K562 (cell line): ENCODE results near the gene BASP1. TPM values are rescaled to one million over a fixed set of nuclear protein-coding genes. Genes with fewer than 3 reads are reported as not detected.
A peak's percentile ranks its signal among the peaks of the same experiment; 100 is the strongest.
"Not testable (repeated sequence)": the region's sequence is repeated elsewhere in the genome, so short reads cannot be mapped to it uniquely, and the experiment has no call there.

Experiments
- ATAC-seq: fragments of 200-7000 bp; cut with Tn5 transposase; 3 replicates; pipeline ENCODE4 v1.9.1; 2020; ENCODE audit warnings: moderate library complexity
- BruUV-seq: library from RNA; stranded (reverse); fragments of 400-500 nt; replicated peaks from 2 replicates; lab custom pipeline; 2021; lab: Mats Ljungman, UMichigan
- CTCF ChIA-PET: fragments of 300-600 bp; formaldehyde crosslinking; extraction: SDS; loops from one replicate; lab custom pipeline; 2021; ENCODE audit warnings: low intra/inter-chr PET ratio; lab: Yijun Ruan, JAX
- POLR2A ChIA-PET: fragments of 300-600, 350-650 bp; sonication (Branson Sonifier 250); formaldehyde crosslinking; extraction: SDS; loops from one replicate; lab custom pipeline; 2021; ENCODE audit warnings: antibody characterized with exemption, inconsistent platforms; lab: Yijun Ruan, JAX
- DNase-seq, 4 experiments: peaks; one replicate each; pipeline versions ENCODE4 v3.0.0 to v3.0.0-alpha.2; 2011 to 2018; ENCODE audit warnings: low spot score in 3 of 4, mixed read lengths in 3 of 4; ENCODE audit errors: extremely low read depth in 1 of 4
- FAIRE-seq: peaks from 2 replicates; lab custom pipeline; 2011; peaks lifted over from hg19 to GRCh38; lab: Jason Lieb, UNC
- H2AFZ ChIP-seq: 2 replicates; pipeline ENCODE4 v1.6.0; 2011; ENCODE audit warnings: low read depth, low read length, control low read depth, inconsistent platforms
- H3K27ac ChIP-seq: fragments of 200-600 bp; 3 replicates; pipeline ENCODE4 v1.8.0; 2011; ENCODE audit warnings: low read depth, mild to moderate bottlenecking, control low read depth, inconsistent platforms, low read length, moderate library complexity, mixed read lengths; ENCODE audit errors: extremely low read depth
- H3K27me3 ChIP-seq, 2 experiments: fragments of 300-600 bp in 1 of 2; 2 replicates in 1 of 2; 3 replicates in 1 of 2; pipeline versions ENCODE4 v1.6.0 to v1.8.0; 2011; ENCODE audit warnings: inconsistent platforms in 2 of 2, low read length in 2 of 2, mild to moderate bottlenecking in 1 of 2, mixed read lengths in 1 of 2, moderate library complexity in 1 of 2; ENCODE audit not compliant: control insufficient read depth in 2 of 2, insufficient read depth in 2 of 2
- H3K36me3 ChIP-seq: fragments of 300-600 bp; 3 replicates; pipeline ENCODE4 v1.8.0; 2011; ENCODE audit warnings: mild to moderate bottlenecking, low read length, inconsistent platforms; ENCODE audit not compliant: control insufficient read depth, insufficient read depth
- H3K4me1 ChIP-seq, 2 experiments: fragments of 200-600 bp in 1 of 2; replicated peaks in 1 of 2; 2 replicates in 1 of 2; 3 replicates in 1 of 2; pipeline versions ENCODE4 v1.5.1 to v1.8.0; 2011; ENCODE audit warnings: inconsistent platforms in 2 of 2, low read length in 2 of 2, mild to moderate bottlenecking in 1 of 2, mixed read lengths in 1 of 2, moderate library complexity in 1 of 2; ENCODE audit not compliant: control insufficient read depth in 2 of 2, insufficient read depth in 2 of 2
- H3K4me2 ChIP-seq: 2 replicates; pipeline ENCODE4 v1.6.1; 2011; ENCODE audit warnings: low read length, control low read depth, inconsistent platforms, mixed read lengths; ENCODE audit not compliant: insufficient read depth
- H3K4me3 ChIP-seq: fragments of 200-600 bp; sonication (generic), shearing (Covaris generic); 2 replicates; pipeline ENCODE4 v1.5.1; 2016; ENCODE audit warnings: control low read depth, inconsistent platforms
- H3K79me2 ChIP-seq: fragments of 200-600 bp; 3 replicates; pipeline ENCODE4 v1.8.0; 2011; ENCODE audit warnings: low read length, inconsistent platforms; ENCODE audit not compliant: control insufficient read depth, insufficient read depth
- H3K9ac ChIP-seq, 2 experiments: 2 replicates each; pipeline versions ENCODE4 v1.6.0 to v1.6.1; 2011; ENCODE audit warnings: low read depth in 2 of 2, low read length in 2 of 2, control low read depth in 1 of 2, inconsistent platforms in 1 of 2, mild to moderate bottlenecking in 1 of 2, mixed read lengths in 1 of 2; ENCODE audit not compliant: insufficient read depth in 1 of 2
- H3K9me1 ChIP-seq: one replicate; pipeline ENCODE4 v1.6.0; 2011; ENCODE audit warnings: inconsistent platforms, mild to moderate bottlenecking, low read length, moderate library complexity; ENCODE audit not compliant: control insufficient read depth, insufficient read depth
- H3K9me3 ChIP-seq: replicated peaks from 2 replicates; pipeline ENCODE4 v1.5.1; 2011; ENCODE audit warnings: low read depth, low read length, inconsistent platforms; ENCODE audit not compliant: control insufficient read depth, insufficient read depth
- H4K20me1 ChIP-seq: replicated peaks from 2 replicates; pipeline ENCODE4 v1.6.1; 2011; ENCODE audit warnings: low read length, inconsistent platforms, mixed read lengths; ENCODE audit not compliant: control insufficient read depth, insufficient read depth
- BACH1 ChIP-seq: fragments of 200-800 bp; sonication (Bioruptor generic); IDR thresholded peaks from 2 replicates; pipeline ENCODE4 v1.6.1; 2016; ENCODE audit warnings: missing genetic modification characterization, missing compliant biosample characterization
- ELF2 ChIP-seq: fragments of 250-450 bp; sonication (Bioruptor Pico); IDR thresholded peaks from 2 replicates; pipeline ENCODE4 v1.5.0; 2021; ENCODE audit warnings: mild to moderate bottlenecking
- GABPA ChIP-seq: fragments of 200-800 bp; sonication (Bioruptor generic); conservative IDR thresholded peaks from 2 replicates; pipeline ENCODE4 v1.6.1; 2016; ENCODE audit warnings: low read depth, missing genetic modification characterization, missing compliant biosample characterization
- MYNN ChIP-seq, 2 experiments: sonication (generic); formaldehyde crosslinking in 1 of 2; IDR thresholded peaks; 2 replicates each; pipeline versions ENCODE4 v1.5.0 to v1.6.1; 2016 to 2020; ENCODE audit warnings: antibody characterized with exemption in 1 of 2, missing genetic modification reagents in 1 of 2
- WGBS: fragments of 100-300 bp; shearing (Covaris generic); methylation state at CpG from one replicate; pipeline ENCODE4 v1.1.6; 2016; ENCODE audit warnings: low coverage, mixed read lengths; ENCODE audit not compliant: insufficient coverage; ENCODE audit errors: missing lambda C conversion rate; 5-methylcytosine and 5-hydroxymethylcytosine counted together
- in situ Hi-C: fragments of 300-500 bp; cut with MboI; formaldehyde crosslinking; loops from 4 replicates; pipeline ENCODE4 v1.15.0; 2018; ENCODE audit warnings: inconsistent platforms, mixed read lengths
- intact Hi-C: fragments of 100-400 bp; cut with micrococcal nuclease; formaldehyde crosslinking; loops from 2 replicates; pipeline ENCODE4 v1.14.2; 2022
- polyA plus RNA-seq, 8 experiments: library from polyadenylated mRNA; depleted of rRNA in 4 of 8; stranded (reverse) in 5 of 8; unstranded in 3 of 8; fragments of >200 nt; fragmentation: Nextera tagmentation in 2 of 8; fragmentation: Illumina TruSeq in 1 of 8; extraction: Ambion mirVana in 2 of 8; extraction: Trizol in 1 of 8; gene quantifications; 2 replicates each; pipeline versions ENCODE4 v1.2.1 to v1.2.3, GENCODE V29; 2011 to 2014; ENCODE audit warnings: inconsistent platforms in 1 of 8, missing spikeins in 1 of 8
- total RNA-seq, 7 experiments: library from RNA; depleted of rRNA in 6 of 7; stranded (reverse); fragments of >200 nt in 6 of 7; fragmentation: Illumina TruSeq in 2 of 7; extraction: Trizol in 2 of 7; gene quantifications; 2 replicates each; pipeline versions ENCODE4 v1.2.1 to v1.2.3, GENCODE V29; 2011 to 2021; ENCODE audit warnings: low replicate concordance in 1 of 7
- TF ChIP-seq, protein P1 (sequence below): fragments of 200-800 bp; sonication (Bioruptor generic); IDR thresholded peaks from 2 replicates; pipeline ENCODE4 v1.6.1; 2016; ENCODE audit warnings: missing genetic modification characterization, missing compliant biosample characterization
- TF ChIP-seq, protein P2 (sequence below): sonication (generic); formaldehyde crosslinking; IDR thresholded peaks from 2 replicates; pipeline ENCODE4 v1.8.1; 2023; ENCODE audit warnings: mild to moderate bottlenecking, missing genetic modification reagents, moderate library complexity
- TF ChIP-seq, protein P3 (sequence below): fragments of 250-450 bp; sonication (Bioruptor Pico); IDR thresholded peaks from 2 replicates; pipeline ENCODE4 v1.8.0; 2021; ENCODE audit warnings: borderline replicate concordance, mild to moderate bottlenecking, moderate library complexity; ENCODE audit not compliant: poor library complexity, severe bottlenecking

BASP1 gene
- total and polyA plus RNA-seq, 9 of the 15 experiments (the other 6 are each of a cell fraction or from before 2014, with no cell fraction given): 0.22 TPM; not detected in 8

DNA sequence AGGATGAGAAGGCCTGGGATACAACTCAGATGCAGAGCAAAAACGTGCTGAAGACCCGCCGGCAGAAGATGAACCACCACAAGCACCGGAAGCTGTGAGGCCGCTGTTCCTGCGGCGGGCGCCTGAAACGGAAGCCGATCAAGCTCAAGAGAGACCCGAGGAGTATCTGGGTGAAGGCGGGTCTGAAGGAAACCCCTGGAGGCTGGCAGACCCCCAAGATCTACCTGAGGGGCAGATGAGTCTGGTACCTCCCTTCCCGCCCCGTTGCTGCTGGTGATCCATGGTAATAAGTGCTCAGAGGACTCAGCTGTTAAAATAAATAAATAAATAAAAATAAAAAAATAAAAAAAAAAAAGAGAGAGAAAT, 89.3 kb downstream of the BASP1 start:
- Histone ChIP-seq H3K36me3 (no peaks in the 10 kb centered on the region), H3K9ac (no peak overlapping the region), H3K9me1 (no peaks in the 10 kb centered on the region), H3K79me2 (no peaks in the 10 kb centered on the region), H3K27ac (no peak overlapping the region), H2AFZ (no peak overlapping the region), H4K20me1 (no peaks in the 10 kb centered on the region), H3K9me3 (no peaks in the 10 kb centered on the region), H3K27me3 (0 out of 5 replicates have a peak, but pooled peaks cover 0 to 6% of the 10 kb centered on the region in 2 experiments), H3K4me2 (no peak overlapping the region), H3K4me1 (peaks cover 0 to 5% of the 10 kb centered on the region in 2 experiments; a peak in 1 of 5 replicates), H3K4me3 (no peak overlapping the region)
- in situ Hi-C loops (no loop called here), intact Hi-C loops (no loop called here)
- BruUV-seq: no TSS peak
- DNase-seq (no peak), FAIRE-seq (no peak), ATAC-seq (no peak)
- 2% methylated on average over 14 of the region's 14 CpGs for WGBS
- ChIA-PET CTCF (no interaction called here), POLR2A (interaction anchor here (0.6 to 0.7 kb wide), 2 partner anchors 26 to 32 kb away, joined by 3 read pairs; no protein-coding TSS in a partner anchor)
- TF ChIP-seq, protein P1, sequence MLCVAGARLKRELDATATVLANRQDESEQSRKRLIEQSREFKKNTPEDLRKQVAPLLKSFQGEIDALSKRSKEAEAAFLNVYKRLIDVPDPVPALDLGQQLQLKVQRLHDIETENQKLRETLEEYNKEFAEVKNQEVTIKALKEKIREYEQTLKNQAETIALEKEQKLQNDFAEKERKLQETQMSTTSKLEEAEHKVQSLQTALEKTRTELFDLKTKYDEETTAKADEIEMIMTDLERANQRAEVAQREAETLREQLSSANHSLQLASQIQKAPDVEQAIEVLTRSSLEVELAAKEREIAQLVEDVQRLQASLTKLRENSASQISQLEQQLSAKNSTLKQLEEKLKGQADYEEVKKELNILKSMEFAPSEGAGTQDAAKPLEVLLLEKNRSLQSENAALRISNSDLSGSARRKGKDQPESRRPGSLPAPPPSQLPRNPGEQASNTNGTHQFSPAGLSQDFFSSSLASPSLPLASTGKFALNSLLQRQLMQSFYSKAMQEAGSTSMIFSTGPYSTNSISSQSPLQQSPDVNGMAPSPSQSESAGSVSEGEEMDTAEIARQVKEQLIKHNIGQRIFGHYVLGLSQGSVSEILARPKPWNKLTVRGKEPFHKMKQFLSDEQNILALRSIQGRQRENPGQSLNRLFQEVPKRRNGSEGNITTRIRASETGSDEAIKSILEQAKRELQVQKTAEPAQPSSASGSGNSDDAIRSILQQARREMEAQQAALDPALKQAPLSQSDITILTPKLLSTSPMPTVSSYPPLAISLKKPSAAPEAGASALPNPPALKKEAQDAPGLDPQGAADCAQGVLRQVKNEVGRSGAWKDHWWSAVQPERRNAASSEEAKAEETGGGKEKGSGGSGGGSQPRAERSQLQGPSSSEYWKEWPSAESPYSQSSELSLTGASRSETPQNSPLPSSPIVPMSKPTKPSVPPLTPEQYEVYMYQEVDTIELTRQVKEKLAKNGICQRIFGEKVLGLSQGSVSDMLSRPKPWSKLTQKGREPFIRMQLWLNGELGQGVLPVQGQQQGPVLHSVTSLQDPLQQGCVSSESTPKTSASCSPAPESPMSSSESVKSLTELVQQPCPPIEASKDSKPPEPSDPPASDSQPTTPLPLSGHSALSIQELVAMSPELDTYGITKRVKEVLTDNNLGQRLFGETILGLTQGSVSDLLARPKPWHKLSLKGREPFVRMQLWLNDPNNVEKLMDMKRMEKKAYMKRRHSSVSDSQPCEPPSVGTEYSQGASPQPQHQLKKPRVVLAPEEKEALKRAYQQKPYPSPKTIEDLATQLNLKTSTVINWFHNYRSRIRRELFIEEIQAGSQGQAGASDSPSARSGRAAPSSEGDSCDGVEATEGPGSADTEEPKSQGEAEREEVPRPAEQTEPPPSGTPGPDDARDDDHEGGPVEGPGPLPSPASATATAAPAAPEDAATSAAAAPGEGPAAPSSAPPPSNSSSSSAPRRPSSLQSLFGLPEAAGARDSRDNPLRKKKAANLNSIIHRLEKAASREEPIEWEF (CRISPR knock-in tag): no peak
- TF ChIP-seq MYNN (IDR thresholded peaks at IDR 0.05) (no peak), MYNN (CRISPR knock-in tag; IDR thresholded peaks at IDR 0.05) (no peak), BACH1 (tag) (no peak), GABPA (tag) (peak; percentile 57), ELF2 (CRISPR knock-in tag) (no peak)
- TF ChIP-seq, protein P2, sequence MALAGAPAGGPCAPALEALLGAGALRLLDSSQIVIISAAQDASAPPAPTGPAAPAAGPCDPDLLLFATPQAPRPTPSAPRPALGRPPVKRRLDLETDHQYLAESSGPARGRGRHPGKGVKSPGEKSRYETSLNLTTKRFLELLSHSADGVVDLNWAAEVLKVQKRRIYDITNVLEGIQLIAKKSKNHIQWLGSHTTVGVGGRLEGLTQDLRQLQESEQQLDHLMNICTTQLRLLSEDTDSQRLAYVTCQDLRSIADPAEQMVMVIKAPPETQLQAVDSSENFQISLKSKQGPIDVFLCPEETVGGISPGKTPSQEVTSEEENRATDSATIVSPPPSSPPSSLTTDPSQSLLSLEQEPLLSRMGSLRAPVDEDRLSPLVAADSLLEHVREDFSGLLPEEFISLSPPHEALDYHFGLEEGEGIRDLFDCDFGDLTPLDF (CRISPR knock-in tag): no peak
- TF ChIP-seq, protein P3, sequence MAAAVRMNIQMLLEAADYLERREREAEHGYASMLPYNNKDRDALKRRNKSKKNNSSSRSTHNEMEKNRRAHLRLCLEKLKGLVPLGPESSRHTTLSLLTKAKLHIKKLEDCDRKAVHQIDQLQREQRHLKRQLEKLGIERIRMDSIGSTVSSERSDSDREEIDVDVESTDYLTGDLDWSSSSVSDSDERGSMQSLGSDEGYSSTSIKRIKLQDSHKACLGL (CRISPR knock-in tag): no peak

DNA sequence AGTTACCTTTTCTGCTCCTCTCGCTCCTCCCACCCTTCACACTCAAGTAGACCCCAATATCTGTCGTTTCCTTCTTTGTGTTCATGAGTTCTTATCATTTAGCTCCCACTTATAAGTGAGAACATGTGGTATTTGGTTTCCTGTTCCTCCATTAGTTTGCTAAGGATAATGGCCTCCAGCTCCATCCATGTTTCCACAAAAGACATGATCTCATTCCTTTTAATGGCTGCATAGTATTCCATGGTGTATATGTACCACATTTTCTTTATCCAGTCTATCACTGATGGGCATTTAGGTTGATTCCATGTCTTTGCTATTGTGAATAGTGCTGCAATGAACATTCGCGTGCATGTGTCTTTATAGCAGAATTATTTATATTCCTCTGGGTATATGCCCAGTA, 90.0 kb downstream of the BASP1 start:
- H3K4me3 ChIP-seq, H4K20me1 ChIP-seq, H3K27me3 ChIP-seq, BruUV-seq, H2AFZ ChIP-seq, H3K9me1 ChIP-seq, DNase-seq, H3K9me3 ChIP-seq, H3K4me2 ChIP-seq, POLR2A ChIA-PET, intact Hi-C loops, in situ Hi-C loops, CTCF ChIA-PET, H3K4me1 ChIP-seq, H3K79me2 ChIP-seq, FAIRE-seq, H3K36me3 ChIP-seq, H3K9ac ChIP-seq, H3K27ac ChIP-seq, ATAC-seq: not testable (repeated sequence)
- 1% methylated on average over 4 of the region's 4 CpGs for WGBS
